GM19467 (cell line): ENCODE measurements around the gene NPPB.

Experiments
- ATAC-seq: cut with Tn5 transposase; IDR thresholded peaks from one replicate; pipeline ENCODE4 v1.9.1; 2021; ENCODE audit warnings: mild to moderate bottlenecking, moderate library complexity; ENCODE audit not compliant: unreplicated experiment

NPPB gene

DNA sequence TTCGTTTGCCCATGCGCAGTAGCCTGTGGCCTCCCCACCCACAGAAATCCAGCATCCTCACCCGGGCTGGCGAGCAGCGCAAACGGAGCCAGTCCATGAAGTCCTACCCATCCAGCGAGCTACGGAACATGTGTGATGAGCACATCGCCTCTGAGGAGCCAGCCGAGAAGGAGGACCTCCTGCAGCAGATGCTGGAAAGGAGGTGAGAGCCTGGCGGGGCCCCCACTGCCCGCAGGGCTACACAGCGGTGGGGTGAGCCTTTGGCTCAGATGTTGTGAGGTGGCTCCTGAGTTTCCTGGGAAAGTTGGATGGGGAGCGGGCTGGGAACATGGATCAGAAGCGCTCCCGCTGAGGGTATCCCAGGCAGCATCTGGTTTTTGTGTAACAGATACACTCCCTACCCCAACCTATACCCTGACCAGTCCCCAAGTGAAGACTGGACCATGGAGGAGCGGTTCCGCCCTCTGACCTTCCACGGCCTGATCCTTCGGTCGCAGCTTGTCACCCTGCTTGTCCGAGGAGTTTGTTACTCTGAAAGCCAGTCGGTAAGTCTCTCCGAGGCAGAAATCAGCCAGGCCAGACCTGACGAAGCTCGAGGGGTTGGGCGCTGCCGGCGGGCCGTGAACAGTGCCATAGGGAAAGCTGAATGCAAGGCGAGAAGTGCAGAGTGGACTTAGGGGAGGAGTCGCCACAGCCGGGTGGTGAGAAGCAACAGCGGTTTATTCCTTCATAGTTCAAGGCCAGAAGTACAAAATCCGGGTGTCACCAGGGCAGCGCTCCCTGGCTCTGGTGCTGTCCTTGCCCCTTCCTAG is 21.6 kb downstream of the NPPB start:
- ATAC-seq, result no peak

DNA sequence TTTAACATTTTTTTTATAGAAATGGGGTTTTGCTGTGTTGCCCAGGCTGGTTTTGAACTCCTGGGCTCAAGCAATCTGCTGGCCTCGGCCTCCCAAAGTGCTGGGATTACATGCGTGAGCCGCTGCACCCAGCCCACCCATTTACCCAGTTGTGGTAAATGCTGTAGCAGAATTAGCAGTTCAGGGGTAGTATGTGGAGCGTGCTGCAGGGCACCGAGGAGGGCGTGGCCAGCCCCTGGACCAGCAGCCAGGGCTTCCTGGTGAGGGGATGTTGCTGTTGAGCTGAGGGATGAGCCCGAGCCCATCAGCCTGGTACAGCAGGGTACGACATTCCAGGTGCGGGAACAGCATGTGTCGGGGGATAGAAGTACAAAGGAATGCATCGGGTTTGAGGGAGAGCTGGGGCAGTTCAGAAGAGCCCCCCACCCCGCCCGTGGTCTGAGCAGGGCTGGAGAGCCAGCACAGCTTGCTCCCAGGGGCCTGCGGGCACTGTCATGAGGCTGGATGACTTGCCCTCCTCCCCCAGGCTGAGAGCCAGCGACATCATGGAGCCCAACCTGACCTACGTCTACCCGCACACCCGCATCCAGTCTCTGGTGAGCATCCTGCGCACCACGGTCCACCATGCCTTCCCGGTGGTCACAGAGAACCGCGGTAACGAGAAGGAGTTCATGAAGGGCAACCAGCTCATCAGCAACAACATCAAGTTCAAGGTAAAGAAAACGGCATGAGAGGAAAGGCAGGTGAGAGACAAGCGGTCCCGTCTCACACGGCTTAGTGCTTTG is 23.1 kb downstream of the NPPB start:
- ATAC-seq, result no peak

DNA sequence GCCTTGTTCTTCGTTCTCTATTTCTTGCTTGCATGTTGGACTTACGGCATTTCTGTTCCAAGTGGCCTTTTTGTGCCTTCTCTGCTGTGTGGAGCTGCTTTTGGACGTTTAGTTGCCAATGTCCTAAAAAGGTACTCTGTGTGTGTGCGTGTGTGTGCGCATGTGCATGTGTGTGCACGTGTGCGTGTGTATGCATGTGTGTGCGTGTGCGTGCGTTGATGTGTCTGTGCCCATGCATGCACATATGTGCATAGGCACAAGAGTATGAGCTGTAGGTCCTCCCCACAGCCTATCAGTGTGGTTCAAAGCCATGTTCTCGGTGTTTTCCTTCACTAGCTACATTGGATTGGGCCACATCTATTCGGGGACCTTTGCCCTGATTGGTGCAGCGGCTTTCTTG is 24.8 kb downstream of the NPPB start:
- no peak for ATAC-seq

DNA sequence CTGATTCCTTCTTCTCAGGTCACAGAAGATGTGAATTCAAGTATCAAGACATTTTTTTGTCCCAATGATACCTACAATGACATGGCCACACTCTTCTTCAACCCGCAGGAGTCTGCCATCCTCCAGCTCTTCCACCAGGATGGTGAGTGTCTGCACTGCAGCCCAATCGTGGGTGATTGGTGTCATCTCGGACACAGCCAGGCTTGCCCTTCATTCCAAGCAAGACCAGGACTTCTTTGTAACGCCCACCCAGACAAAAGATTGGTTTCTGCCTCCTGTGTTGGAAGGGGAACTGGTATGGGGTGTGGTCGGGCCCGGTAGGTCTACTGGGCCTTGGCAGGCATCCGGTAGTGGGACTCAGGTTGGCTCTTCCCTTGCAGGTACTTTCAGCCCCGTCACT is 25.2 kb downstream of the NPPB start:
- no peak for ATAC-seq

DNA sequence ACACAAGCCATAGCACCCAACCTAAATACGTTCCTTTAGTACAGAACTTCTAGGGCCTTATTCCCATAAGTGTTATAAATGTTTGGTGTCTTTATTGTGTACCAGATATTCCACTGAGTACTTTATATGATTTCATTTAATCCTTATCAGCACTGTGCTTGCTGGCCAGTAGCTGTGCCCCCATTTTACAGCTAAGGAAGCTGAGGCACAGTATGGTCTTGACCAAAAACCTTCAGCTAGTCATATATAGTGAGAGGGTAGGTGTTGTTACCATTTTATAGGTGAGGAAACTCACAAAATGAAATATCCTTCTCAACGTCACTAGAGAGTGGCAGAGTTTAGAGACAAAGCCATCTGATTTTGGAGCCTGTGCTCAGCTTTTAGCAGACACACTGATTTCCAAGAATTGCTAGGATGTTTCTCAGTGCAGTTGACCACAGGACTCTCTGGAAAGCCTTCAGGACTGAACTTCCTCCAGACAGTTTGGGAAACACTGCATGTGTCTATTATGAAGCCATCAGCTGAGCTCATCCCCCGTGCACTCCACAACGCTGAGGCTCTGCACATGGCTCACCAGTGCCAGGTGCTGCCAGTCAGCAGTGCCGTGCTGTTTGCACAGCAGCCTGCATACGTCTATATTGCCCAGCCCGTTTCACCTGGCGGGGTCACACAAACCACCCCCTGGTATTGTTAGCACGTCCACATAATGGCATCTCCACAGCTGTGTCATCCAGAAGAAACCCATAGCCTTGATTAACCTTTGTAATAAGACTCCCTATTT is 26.6 kb downstream of the NPPB start:
- no peak for ATAC-seq

DNA sequence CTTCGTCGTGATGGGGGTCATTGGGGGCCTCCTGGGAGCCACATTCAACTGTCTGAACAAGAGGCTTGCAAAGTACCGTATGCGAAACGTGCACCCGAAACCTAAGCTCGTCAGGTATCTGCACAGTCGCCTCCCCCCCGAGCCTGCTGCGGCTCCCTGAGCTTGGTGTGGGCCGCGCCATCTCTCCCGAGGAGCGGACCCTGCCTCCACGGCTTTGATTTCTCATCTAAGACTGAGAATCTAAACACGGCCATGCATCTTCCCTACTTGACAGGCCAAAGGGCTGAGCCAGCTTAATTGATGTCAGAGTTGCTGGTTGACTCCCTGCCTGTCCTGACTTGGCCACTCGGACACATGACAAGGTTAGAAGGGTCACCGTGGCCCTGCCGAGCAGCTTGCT is 30.2 kb downstream of the NPPB start:
- ATAC-seq, result no peak

DNA sequence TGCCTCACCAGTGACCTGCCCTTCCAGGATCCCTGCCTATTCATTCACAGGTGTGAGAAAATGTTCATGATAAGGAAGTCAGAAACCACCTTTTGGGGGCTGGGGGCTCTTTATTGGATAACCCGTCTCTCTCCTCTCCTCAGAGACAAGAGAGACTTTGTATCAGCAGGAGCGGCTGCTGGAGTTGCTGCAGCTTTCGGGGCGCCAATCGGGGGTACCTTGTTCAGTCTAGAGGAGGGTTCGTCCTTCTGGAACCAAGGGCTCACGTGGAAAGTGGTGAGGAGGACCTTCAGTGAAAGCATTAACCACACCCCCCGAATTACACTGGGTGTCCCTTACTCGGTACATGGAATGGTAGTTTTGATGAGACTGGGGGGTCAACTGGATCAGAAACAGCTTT is 31.8 kb downstream of the NPPB start:
- ATAC-seq, result no peak

DNA sequence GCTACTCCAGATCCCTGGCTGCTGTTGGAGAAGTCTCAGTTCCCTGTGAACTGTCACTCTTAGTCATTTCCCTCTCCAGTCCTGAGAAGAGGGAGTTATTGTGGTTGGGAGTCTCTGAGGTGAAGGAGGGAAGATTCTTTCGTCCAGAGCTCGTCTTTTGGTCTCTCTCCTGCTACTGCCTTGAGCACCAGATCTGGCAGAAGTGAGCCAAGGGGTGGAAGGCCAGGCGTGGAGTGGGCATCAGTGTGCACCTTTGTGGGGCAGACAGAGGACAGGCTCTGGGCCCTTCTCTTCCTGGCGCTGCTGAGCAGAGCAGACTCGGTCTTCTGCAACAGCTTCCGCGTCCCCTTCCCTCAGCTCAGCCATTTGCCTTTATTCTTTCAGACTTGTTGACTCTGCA is 33.6 kb downstream of the NPPB start:
- no peak for ATAC-seq

DNA sequence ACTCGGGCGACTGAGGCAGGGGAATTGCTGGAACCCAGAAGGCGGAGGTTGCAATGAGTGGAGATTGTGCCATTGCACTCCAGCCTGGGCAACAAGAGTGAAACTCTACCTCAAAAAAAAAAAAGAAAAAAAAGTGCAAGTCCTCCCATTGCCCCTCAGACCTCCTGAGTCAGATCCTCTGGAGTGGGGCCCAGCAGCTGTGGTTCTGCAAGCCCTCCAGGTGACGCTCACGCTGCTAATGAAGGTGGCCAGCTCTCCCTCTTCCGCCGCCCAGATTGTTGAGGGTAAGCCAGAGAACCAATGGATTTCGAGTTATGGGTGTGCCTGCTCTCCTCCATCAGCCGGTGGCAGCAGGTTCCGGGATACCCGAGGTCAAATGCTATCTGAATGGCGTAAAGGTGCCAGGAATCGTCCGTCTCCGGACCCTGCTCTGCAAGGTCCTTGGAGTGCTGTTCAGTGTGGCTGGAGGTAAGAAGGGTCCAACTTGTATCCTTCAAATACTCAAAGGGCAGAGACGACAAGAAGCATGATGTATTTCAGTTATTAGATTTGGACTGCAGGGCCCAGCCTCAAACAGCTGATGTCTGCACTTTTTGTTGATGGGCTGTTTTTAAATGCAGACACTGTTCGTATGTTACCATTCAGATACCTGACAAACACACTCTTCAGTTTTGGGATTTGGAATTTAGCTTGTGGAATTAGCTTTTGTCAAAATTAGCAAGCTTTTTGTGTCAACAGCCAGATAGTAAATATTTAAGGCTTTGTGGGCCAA is 35.2 kb downstream of the NPPB start:
- no peak for ATAC-seq

DNA sequence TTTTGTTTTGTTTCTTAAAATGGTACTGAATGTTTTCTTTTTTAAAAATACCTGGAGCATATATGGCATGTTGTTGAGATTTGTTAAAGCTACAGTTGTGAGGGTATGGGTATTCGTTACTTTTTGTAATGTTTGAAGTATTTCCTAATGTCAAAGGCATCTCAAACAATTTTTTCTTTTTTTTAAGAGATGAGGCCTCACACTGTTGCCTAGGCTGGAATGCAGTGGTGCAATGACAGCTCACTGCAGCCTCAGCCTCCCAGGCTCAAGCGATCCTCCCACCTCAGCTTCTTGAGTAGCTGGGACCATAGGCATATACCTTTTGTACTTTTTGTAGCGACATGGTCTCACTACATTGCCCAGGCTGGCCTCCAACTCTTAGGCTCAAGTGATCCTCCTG is 36.7 kb downstream of the NPPB start:
- ATAC-seq, result no peak

DNA sequence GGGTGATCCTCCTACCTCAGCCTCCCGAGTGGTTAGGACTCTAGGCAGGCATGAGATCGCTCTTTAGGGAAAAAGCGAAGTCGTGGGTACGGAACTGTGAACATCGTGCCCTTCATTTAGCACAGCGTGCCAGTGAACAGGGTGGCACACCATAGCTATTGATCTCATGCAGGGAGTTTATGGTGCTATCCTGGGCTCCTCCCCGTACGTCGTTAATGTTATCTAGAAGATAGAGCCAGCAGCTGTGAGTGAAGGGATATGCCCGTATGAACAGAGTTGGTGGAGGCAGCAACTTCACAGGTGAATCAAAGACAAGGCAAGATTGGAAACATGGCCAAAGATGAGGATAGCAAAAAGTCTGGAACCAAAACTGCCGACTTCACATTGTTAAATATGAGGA is 41.6 kb downstream of the NPPB start:
- no peak for ATAC-seq

DNA sequence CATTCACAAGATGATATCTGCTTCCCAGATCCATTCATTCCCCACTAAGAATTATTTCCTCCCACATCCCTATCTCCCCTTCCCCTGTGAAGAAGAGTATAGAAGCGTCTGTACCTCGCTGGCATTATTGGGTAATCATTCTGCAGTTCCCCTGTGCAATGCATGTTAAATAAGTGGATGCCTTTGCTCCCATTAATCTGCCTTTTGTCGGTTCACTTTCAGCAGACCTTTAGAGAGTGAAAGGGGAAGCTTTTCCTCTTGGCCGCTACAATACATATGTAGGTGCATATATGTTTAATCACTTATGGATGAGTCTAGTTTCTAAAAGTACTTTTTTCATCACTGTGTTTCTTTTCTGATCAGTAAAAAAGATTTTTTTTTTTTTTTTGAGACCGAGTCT is 45.7 kb downstream of the NPPB start:
- no peak for ATAC-seq
